ENCODE measurements around the gene RASAL2.
A peak's percentile ranks its signal among the peaks of the same experiment; 100 is the strongest.

The RASAL2 gene

DNA sequence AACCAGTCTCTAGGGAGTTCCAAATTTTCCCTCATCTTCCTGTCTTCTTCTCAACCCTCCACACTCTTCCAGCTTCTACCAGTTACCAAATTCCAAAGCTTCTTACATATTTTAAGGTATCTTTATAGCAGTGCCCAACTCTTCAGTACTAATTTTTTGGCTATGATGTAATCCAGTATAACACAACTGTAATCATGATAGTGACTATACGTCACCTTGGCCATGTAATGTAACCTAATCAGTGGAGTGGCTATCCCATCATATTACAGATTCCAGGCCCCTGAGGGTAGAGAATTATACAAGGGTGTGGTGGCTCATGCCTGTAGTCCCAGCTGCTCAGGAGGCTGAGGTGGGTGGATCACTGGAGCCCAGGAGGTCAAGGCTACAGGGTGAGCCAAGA lies 259.6 kb downstream of the RASAL2 start:
- no peak for TF ChIP-seq POU2F2 (IDR thresholded peaks at IDR 0.05; ENCODE audit: low read depth, low read length)
- TF ChIP-seq PAX5 (IDR thresholded peaks at IDR 0.05; ENCODE audit: insufficient read depth, low read length, severe bottlenecking), result no peak
- no peak for FAIRE-seq
- no peak for DNase-seq (ENCODE audit: insufficient read length, low spot score)

DNA sequence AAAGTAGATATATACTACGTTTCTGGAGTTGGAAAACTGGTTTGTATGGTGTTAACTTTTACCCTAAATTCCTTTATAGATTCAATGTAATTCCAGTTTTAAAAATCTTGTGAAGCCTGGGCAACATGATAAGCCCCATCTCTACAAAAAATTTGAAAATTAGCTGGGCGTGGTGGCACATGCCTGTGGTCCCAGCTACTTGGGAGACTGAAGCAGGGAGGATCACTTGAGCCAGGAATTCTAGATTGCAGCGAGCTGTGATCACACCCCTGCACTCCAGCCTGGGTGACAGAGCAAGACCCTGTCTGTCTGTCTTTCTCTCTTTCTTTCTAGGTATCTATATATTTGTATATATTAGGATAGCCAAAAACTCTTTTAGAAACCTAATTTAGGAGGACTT lies 260.9 kb downstream of the RASAL2 start:
- DNase-seq (ENCODE audit: insufficient read length, low spot score) (no peak), FAIRE-seq (no peak)
- TF ChIP-seq POLR2A (IDR thresholded peaks at IDR 0.05; ENCODE audit: low read depth, low read length) (no peak), POLR2AphosphoS5 (IDR thresholded peaks at IDR 0.05; ENCODE audit: low read depth, low read length) (no peak), PAX5 (IDR thresholded peaks at IDR 0.05; ENCODE audit: insufficient read depth, low read length, severe bottlenecking) (no peak), POU2F2 (IDR thresholded peaks at IDR 0.05; ENCODE audit: low read depth, low read length) (no peak), SPI1 (IDR thresholded peaks at IDR 0.05; ENCODE audit: low read depth, low read length) (no peak), TAF1 (IDR thresholded peaks at IDR 0.05; ENCODE audit: low read depth, low read length) (no peak)

DNA sequence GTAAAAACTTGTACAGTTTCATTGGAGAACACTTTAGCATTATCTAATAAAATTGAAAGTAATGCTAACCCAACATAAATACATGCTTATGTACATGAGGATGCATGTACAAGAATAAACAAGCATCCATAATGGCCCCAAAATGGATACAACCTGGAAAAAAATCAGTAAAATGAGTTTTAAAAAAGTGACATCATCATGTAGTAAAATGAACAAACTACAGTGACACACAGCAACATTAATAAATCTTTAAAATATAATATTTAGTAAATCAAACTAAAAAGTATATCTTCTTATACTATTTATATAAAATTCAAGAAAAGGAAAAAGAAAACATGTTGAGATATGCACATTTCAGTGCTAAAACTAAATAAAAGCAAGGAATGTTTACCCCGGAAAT lies 262.4 kb downstream of the RASAL2 start:
- FAIRE-seq, result no peak
- no peak for DNase-seq (ENCODE audit: insufficient read length, low spot score)
- TF ChIP-seq POU2F2 (IDR thresholded peaks at IDR 0.05; ENCODE audit: low read depth, low read length) (no peak), PAX5 (IDR thresholded peaks at IDR 0.05; ENCODE audit: insufficient read depth, low read length, severe bottlenecking) (no peak), SPI1 (IDR thresholded peaks at IDR 0.05; ENCODE audit: low read depth, low read length) (no peak), POLR2AphosphoS5 (IDR thresholded peaks at IDR 0.05; ENCODE audit: low read depth, low read length) (no peak), POLR2A (IDR thresholded peaks at IDR 0.05; ENCODE audit: low read depth, low read length) (no peak), TAF1 (IDR thresholded peaks at IDR 0.05; ENCODE audit: low read depth, low read length) (no peak)

DNA sequence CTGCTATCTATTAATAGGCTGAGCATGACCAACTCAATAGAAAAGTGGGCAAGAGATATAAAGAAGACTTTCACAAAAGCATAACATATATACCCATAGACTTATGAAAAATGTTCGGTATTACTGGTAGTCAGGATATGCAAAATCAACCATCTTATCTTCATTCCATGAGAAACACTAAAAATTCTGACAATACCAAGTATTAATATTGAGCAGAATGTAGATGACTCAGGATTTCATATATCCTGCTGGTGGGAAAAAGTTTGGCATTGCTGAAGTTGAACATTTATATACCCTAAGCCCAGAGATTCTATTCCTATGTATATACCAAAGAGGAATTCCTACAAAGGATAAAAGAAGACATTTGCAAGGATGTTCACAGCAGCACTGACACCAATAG lies 264.6 kb downstream of the RASAL2 start:
- FAIRE-seq (no peak), DNase-seq (ENCODE audit: insufficient read length, low spot score) (no peak)
- no peak for TF ChIP-seq POLR2AphosphoS5 (IDR thresholded peaks at IDR 0.05; ENCODE audit: low read depth, low read length)
- TF ChIP-seq PAX5 (IDR thresholded peaks at IDR 0.05; ENCODE audit: insufficient read depth, low read length, severe bottlenecking), result no peak
- no peak for TF ChIP-seq SPI1 (IDR thresholded peaks at IDR 0.05; ENCODE audit: low read depth, low read length)
- no peak for TF ChIP-seq POU2F2 (IDR thresholded peaks at IDR 0.05; ENCODE audit: low read depth, low read length)
- TF ChIP-seq TAF1 (IDR thresholded peaks at IDR 0.05; ENCODE audit: low read depth, low read length), result no peak
- no peak for TF ChIP-seq POLR2A (IDR thresholded peaks at IDR 0.05; ENCODE audit: low read depth, low read length)

DNA sequence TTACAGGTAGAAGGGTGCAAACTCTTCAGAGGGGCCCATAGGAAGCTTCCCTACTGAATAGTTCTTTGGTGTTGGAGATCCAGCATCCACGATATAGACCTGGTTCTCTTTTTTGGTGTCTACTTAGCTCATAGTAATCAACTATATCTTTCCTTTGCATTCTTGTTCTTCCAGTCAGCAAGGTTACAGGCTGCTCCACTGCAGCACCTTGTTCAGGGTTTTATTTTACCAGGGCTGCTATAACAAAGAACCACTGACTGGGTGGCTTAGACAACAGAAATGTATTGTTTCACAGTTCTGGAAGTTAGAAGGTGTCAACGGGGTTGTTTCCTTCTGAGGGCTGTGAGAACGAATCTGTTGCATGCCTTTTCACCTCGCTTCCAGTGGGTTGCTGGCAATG lies 266.5 kb downstream of the RASAL2 start:
- no peak for TF ChIP-seq POLR2A (IDR thresholded peaks at IDR 0.05; ENCODE audit: low read depth, low read length)
- FAIRE-seq (no peak), DNase-seq (ENCODE audit: insufficient read length, low spot score) (no peak)

DNA sequence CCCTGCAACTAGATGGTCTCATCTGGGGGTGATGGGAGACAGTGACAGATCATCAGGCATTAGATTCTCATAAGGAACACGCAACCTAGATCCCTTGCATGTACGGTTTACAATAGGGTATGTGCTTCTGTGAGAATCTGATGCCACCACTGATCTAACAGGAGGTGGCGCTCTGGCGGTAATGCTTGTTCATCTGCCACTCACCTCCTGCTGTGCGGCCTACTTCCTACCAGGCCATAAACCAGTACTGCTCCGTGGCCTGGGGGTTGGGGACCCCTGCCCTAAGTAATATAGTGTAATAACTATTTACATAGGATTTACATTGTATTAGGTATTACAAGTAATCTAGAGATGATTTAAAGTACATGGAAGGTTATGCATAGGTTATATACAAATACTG lies 267.9 kb downstream of the RASAL2 start:
- FAIRE-seq (peak; percentile 38), DNase-seq (ENCODE audit: insufficient read length, low spot score) (no peak)
- TF ChIP-seq POU2F2 (IDR thresholded peaks at IDR 0.05; ENCODE audit: low read depth, low read length) (no peak), POLR2AphosphoS5 (IDR thresholded peaks at IDR 0.05; ENCODE audit: low read depth, low read length) (no peak), PAX5 (IDR thresholded peaks at IDR 0.05; ENCODE audit: insufficient read depth, low read length, severe bottlenecking) (no peak), TAF1 (IDR thresholded peaks at IDR 0.05; ENCODE audit: low read depth, low read length) (no peak), SPI1 (IDR thresholded peaks at IDR 0.05; ENCODE audit: low read depth, low read length) (no peak), POLR2A (IDR thresholded peaks at IDR 0.05; ENCODE audit: low read depth, low read length) (no peak)

DNA sequence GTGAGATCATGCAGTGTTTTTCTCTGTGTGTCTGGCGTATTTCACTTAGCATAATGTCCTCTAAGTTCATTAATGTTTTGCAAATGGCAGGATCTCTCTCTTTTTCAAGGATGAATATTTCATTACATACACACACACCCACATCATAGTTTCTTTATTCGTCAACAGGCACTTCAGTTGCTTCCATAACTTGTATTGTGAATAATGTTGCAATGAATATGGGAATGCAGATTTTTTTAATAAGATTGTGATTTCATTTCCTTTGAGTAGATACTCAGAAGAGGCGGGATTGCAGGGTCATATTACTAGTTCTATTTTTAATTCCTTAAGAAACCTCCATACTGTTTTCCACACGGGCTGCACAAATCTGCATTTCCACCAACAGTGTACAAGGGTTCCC lies 268.8 kb downstream of the RASAL2 start:
- FAIRE-seq (no peak), DNase-seq (ENCODE audit: insufficient read length, low spot score) (no peak)

DNA sequence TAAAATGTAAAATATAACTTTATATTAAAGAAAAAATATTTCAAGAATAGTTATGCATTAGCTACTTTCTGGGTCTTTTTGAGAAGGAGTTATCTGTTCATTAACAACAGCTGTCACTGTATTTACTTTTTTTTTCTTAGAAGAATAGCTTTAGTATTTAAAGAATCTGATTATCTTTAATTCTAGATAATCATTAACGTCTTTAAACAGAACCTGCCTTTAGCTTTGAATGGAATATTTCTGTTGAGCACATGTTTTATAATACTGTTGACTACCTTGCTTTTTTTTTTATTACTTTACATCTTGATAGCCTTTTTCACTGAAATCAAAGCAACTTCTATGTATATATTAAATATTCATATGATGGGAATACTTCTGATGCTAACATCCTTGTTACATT lies 270.9 kb downstream of the RASAL2 start:
- no peak for TF ChIP-seq POU2F2 (IDR thresholded peaks at IDR 0.05; ENCODE audit: low read depth, low read length)
- no peak for TF ChIP-seq POLR2AphosphoS5 (IDR thresholded peaks at IDR 0.05; ENCODE audit: low read depth, low read length)
- TF ChIP-seq PAX5 (IDR thresholded peaks at IDR 0.05; ENCODE audit: insufficient read depth, low read length, severe bottlenecking), result no peak
- no peak for TF ChIP-seq SPI1 (IDR thresholded peaks at IDR 0.05; ENCODE audit: low read depth, low read length)
- TF ChIP-seq POLR2A (IDR thresholded peaks at IDR 0.05; ENCODE audit: low read depth, low read length), result no peak
- no peak for TF ChIP-seq TAF1 (IDR thresholded peaks at IDR 0.05; ENCODE audit: low read depth, low read length)
- DNase-seq (ENCODE audit: insufficient read length, low spot score) (no peak), FAIRE-seq (no peak)

More for the DNA sequence above, 268.8 kb downstream of the RASAL2 start:
- TF ChIP-seq POU2F2 (IDR thresholded peaks at IDR 0.05; ENCODE audit: low read depth, low read length) (no peak), SPI1 (IDR thresholded peaks at IDR 0.05; ENCODE audit: low read depth, low read length) (no peak), PAX5 (IDR thresholded peaks at IDR 0.05; ENCODE audit: insufficient read depth, low read length, severe bottlenecking) (no peak), POLR2A (IDR thresholded peaks at IDR 0.05; ENCODE audit: low read depth, low read length) (no peak), POLR2AphosphoS5 (IDR thresholded peaks at IDR 0.05; ENCODE audit: low read depth, low read length) (no peak), TAF1 (IDR thresholded peaks at IDR 0.05; ENCODE audit: low read depth, low read length) (no peak)

DNA sequence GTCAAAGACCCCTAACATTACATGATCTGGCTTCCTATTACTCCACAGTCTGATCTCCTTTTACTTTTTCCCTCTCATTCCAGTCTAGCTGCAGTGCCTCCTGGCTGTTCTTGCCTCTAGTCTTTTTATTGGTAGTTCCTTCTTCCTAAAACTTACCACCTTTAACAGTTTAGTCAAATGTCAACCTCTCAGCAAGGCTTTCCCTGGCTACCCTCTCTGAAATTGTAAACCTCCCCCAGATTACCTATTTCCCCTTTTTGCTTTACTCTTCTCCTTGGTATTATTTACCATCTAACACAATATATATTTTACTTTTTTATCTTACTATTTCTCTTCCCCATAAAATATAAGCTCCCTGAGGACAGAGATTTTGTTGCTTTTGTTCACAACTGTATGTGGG lies 273.2 kb downstream of the RASAL2 start:
- no peak for TF ChIP-seq SPI1 (IDR thresholded peaks at IDR 0.05; ENCODE audit: low read depth, low read length)
- no peak for TF ChIP-seq POLR2AphosphoS5 (IDR thresholded peaks at IDR 0.05; ENCODE audit: low read depth, low read length)
- no peak for TF ChIP-seq TAF1 (IDR thresholded peaks at IDR 0.05; ENCODE audit: low read depth, low read length)
- TF ChIP-seq POU2F2 (IDR thresholded peaks at IDR 0.05; ENCODE audit: low read depth, low read length), result no peak
- TF ChIP-seq POLR2A (IDR thresholded peaks at IDR 0.05; ENCODE audit: low read depth, low read length), result no peak
- no peak for TF ChIP-seq PAX5 (IDR thresholded peaks at IDR 0.05; ENCODE audit: insufficient read depth, low read length, severe bottlenecking)

DNA sequence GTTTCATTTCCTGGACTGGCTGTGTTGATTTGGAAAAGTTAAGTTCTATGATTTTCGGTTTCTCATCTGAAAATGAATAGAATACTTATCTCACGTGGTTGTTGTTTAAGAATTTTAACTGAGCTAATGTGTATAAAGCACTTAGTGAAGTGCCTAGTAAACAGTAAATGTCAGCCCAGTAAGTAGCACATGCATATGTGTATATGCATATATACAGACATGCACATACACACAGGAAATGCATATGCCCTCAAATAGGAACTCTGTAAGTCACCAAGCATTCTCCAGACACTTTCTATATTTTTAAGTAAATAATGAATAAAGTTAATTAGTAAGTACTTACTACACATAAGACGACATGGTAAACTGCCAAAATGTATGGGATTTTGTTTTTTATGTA lies 274.3 kb downstream of the RASAL2 start:
- FAIRE-seq, result no peak
- TF ChIP-seq SPI1 (IDR thresholded peaks at IDR 0.05; ENCODE audit: low read depth, low read length), result no peak
- no peak for TF ChIP-seq POU2F2 (IDR thresholded peaks at IDR 0.05; ENCODE audit: low read depth, low read length)
- no peak for TF ChIP-seq TAF1 (IDR thresholded peaks at IDR 0.05; ENCODE audit: low read depth, low read length)
- no peak for TF ChIP-seq PAX5 (IDR thresholded peaks at IDR 0.05; ENCODE audit: insufficient read depth, low read length, severe bottlenecking)
- TF ChIP-seq POLR2A (IDR thresholded peaks at IDR 0.05; ENCODE audit: low read depth, low read length), result no peak
- no peak for TF ChIP-seq POLR2AphosphoS5 (IDR thresholded peaks at IDR 0.05; ENCODE audit: low read depth, low read length)
- DNase-seq (ENCODE audit: insufficient read length, low spot score), result no peak

More for the DNA sequence above, 273.2 kb downstream of the RASAL2 start:
- DNase-seq (ENCODE audit: insufficient read length, low spot score), result no peak
- no peak for FAIRE-seq

Measured in GM12891 (cell line).